OCI-LY1 (cell line): Measurements from ENCODE around the gene SOX5.

Source experiments
- H2AFZ ChIP-seq: fragments of 200-600 bp; sonication (generic), shearing (Covaris generic); 2 replicates; pipeline ENCODE4 v1.6.0; 2014; ENCODE audit warnings: antibody characterized with exemption, mild to moderate bottlenecking, low read length
- H3F3A ChIP-seq: fragments of 200-600 bp; sonication (generic), shearing (Covaris generic); 2 replicates; pipeline ENCODE4 v1.6.0; 2014; ENCODE audit warnings: mild to moderate bottlenecking, antibody characterized with exemption, low read length, moderate library complexity; ENCODE audit not compliant: insufficient read depth
- H3K27ac ChIP-seq: fragments of 200-600 bp; sonication (generic); 2 replicates; pipeline ENCODE4 v1.5.1; 2014; ENCODE audit warnings: low read length, mixed run types, mild to moderate bottlenecking, low read depth; ENCODE audit not compliant: poor library complexity, severe bottlenecking
- H3K27me3 ChIP-seq: fragments of 200-600 bp; sonication (generic); 2 replicates; pipeline ENCODE4 v1.6.0; 2014; ENCODE audit warnings: antibody characterized with exemption, mild to moderate bottlenecking, low read length, moderate library complexity; ENCODE audit not compliant: insufficient read depth
- H3K36me3 ChIP-seq: fragments of 200-600 bp; sonication (generic); 2 replicates; pipeline ENCODE4 v1.6.1; 2014; ENCODE audit warnings: mild to moderate bottlenecking, antibody characterized with exemption, low read length, moderate library complexity, mixed read lengths; ENCODE audit not compliant: insufficient read depth
- H3K4me1 ChIP-seq: fragments of 200-600 bp; sonication (generic); 2 replicates; pipeline ENCODE4 v1.5.1; 2014; ENCODE audit warnings: mild to moderate bottlenecking, low read length, moderate library complexity; ENCODE audit not compliant: insufficient read depth, severe bottlenecking
- H3K4me2 ChIP-seq: fragments of 200-600 bp; sonication (generic), shearing (Covaris generic); 2 replicates; pipeline ENCODE4 v1.6.1; 2014; ENCODE audit warnings: low read length
- H3K4me3 ChIP-seq: fragments of 200-600 bp; sonication (generic); 2 replicates; pipeline ENCODE4 v1.5.1; 2014; ENCODE audit warnings: low read length, low read depth, mild to moderate bottlenecking, mixed read lengths; ENCODE audit not compliant: poor library complexity, severe bottlenecking
- H3K79me2 ChIP-seq: fragments of 200-600 bp; shearing (Covaris generic); 2 replicates; pipeline ENCODE4 v1.6.1; 2016; ENCODE audit warnings: mixed run types, low read length, mixed read lengths; ENCODE audit not compliant: insufficient read depth
- H3K9ac ChIP-seq: fragments of 200-600 bp; sonication (generic), shearing (Covaris generic); 2 replicates; pipeline ENCODE4 v1.6.1; 2014; ENCODE audit warnings: mild to moderate bottlenecking, low read length, mixed read lengths
- H3K9me2 ChIP-seq: fragments of 200-600 bp; sonication (generic), shearing (Covaris generic); 2 replicates; pipeline ENCODE4 v1.6.1; 2014; ENCODE audit warnings: low read depth, mild to moderate bottlenecking, low read length, mixed read lengths
- H3K9me3 ChIP-seq: fragments of 200-600 bp; shearing (Covaris generic); 2 replicates; pipeline ENCODE4 v1.6.1; 2014; ENCODE audit warnings: low read length, mixed read lengths
- H4K20me1 ChIP-seq: fragments of 200-600 bp; sonication (generic), shearing (Covaris generic); 2 replicates; pipeline ENCODE4 v1.6.0; 2016; ENCODE audit warnings: mild to moderate bottlenecking, low read length; ENCODE audit not compliant: insufficient read depth
- CTCF ChIP-seq: fragments of 200-600 bp; sonication (generic), shearing (Covaris generic); IDR thresholded peaks from 2 replicates; pipeline ENCODE4 v1.5.1; 2017; ENCODE audit warnings: mild to moderate bottlenecking, antibody characterized with exemption, low read length, moderate library complexity, mixed read lengths
- EZH2 ChIP-seq: fragments of 200-600 bp; sonication (generic), shearing (Covaris generic); IDR thresholded peaks from 2 replicates; pipeline ENCODE4 v1.8.0; 2017; ENCODE audit warnings: borderline replicate concordance, mixed run types, mild to moderate bottlenecking, antibody characterized with exemption, low read length, moderate library complexity, mixed read lengths

The SOX5 gene

GRCh38 chr12:23533265-23533664, 416.2 kb downstream of the SOX5 start:
- Histone ChIP-seq H2AFZ (no peak overlapping the region), H3K79me2 (no peaks in the 10 kb centered on the region), H3K36me3 (no peaks in the 10 kb centered on the region), H3K4me3 (no peak overlapping the region), H4K20me1 (no peaks in the 10 kb centered on the region), H3K27ac (no peak overlapping the region), H3K9ac (no peak overlapping the region), H3K9me2 (no peaks in the 10 kb centered on the region), H3K4me2 (no peak overlapping the region), H3K27me3 (no peaks in the 10 kb centered on the region), H3F3A (no peaks in the 10 kb centered on the region), H3K4me1 (peaks cover 33% of the 10 kb centered on the region), H3K9me3 (no peaks in the 10 kb centered on the region)
- TF ChIP-seq CTCF = no peak
- no peak for TF ChIP-seq EZH2

GRCh38 chr12:23528316-23528715, 421.2 kb downstream of the SOX5 start:
- no peak overlapping the region for H3K4me2 ChIP-seq
- TF ChIP-seq EZH2 (no peak), CTCF (no peak)
- peaks cover 10% of the 10 kb centered on the region for H3K4me1 ChIP-seq
- no peaks in the 10 kb centered on the region for H4K20me1 ChIP-seq
- no peaks in the 10 kb centered on the region for H3K9me2 ChIP-seq
- no peaks in the 10 kb centered on the region for H3K36me3 ChIP-seq
- no peak overlapping the region for H2AFZ ChIP-seq
- H3K9me3 ChIP-seq = peaks cover 1% of the 10 kb centered on the region; the same call in 1 of the 2 replicates
- no peak overlapping the region for H3K9ac ChIP-seq
- H3K27me3 ChIP-seq = no peaks in the 10 kb centered on the region
- no peaks in the 10 kb centered on the region for H3K79me2 ChIP-seq
- no peak overlapping the region for H3K27ac ChIP-seq
- H3F3A ChIP-seq = no peaks in the 10 kb centered on the region
- H3K4me3 ChIP-seq = no peak overlapping the region

GRCh38 chr12:23525450-23526072, 423.9 kb downstream of the SOX5 start:
- H3K9me3 ChIP-seq = peaks cover 4% of the 10 kb centered on the region; the same call in 1 of the 2 replicates
- H4K20me1 ChIP-seq = no peaks in the 10 kb centered on the region
- no peak overlapping the region for H2AFZ ChIP-seq
- no peaks in the 10 kb centered on the region for H3K36me3 ChIP-seq
- no peak overlapping the region for H3K9ac ChIP-seq
- H3K4me3 ChIP-seq = no peak overlapping the region
- no peaks in the 10 kb centered on the region for H3K27me3 ChIP-seq
- no peaks in the 10 kb centered on the region for H3F3A ChIP-seq
- no peak overlapping the region for H3K27ac ChIP-seq
- H3K4me1 ChIP-seq = peaks cover under 1% of the 10 kb centered on the region
- H3K9me2 ChIP-seq = no peaks in the 10 kb centered on the region
- no peak overlapping the region for H3K4me2 ChIP-seq
- TF ChIP-seq CTCF (no peak), EZH2 (no peak)
- no peaks in the 10 kb centered on the region for H3K79me2 ChIP-seq
